IMR-90 (cell line): ENCODE data around the gene SPATC1L. TPM values are rescaled to one million over a fixed set of nuclear protein-coding genes. Genes with fewer than 3 reads are reported as not detected.

Experiments
- ATAC-seq: fragments of 200-7000 bp; cut with Tn5 transposase; 2 replicates; pipeline ENCODE4 v1.9.1; 2020; ENCODE audit warnings: low read depth, mild to moderate bottlenecking, moderate library complexity
- BruUV-seq: library from RNA; stranded (reverse); fragments of 400-500 nt; replicated peaks from 2 replicates; lab custom pipeline; 2021; lab: Mats Ljungman, UMichigan
- CTCF ChIA-PET: fragments of 300-600 bp; formaldehyde crosslinking; extraction: SDS; loops from one replicate; lab custom pipeline; 2021; ENCODE audit warnings: antibody characterized with exemption; lab: Yijun Ruan, JAX
- POLR2A ChIA-PET: fragments of 300-600 bp; sonication (Branson Sonifier 250); formaldehyde crosslinking; loops from one replicate; lab custom pipeline; 2022; ENCODE audit warnings: antibody characterized with exemption; ENCODE audit not compliant: unreplicated experiment; lab: Charles Lee
- DNase-seq: peaks from one replicate; pipeline ENCODE4 v3.0.0; 2013
- H2AFZ ChIP-seq: replicated peaks from 2 replicates; pipeline ENCODE3; 2013; ENCODE audit warnings: low read length, mild to moderate bottlenecking; ENCODE audit not compliant: poor library complexity
- H2AK5ac ChIP-seq: 2 replicates; pipeline ENCODE4 v1.6.1; 2013; ENCODE audit warnings: low read depth, low read length, inconsistent platforms
- H2AK9ac ChIP-seq: replicated peaks from 2 replicates; pipeline ENCODE3; 2013; ENCODE audit warnings: mild to moderate bottlenecking, low read depth, low read length, moderate library complexity; ENCODE audit not compliant: poor library complexity
- H2BK120ac ChIP-seq: 2 replicates; pipeline ENCODE4 v1.6.1; 2013; ENCODE audit warnings: low read depth, low read length, inconsistent platforms
- H2BK15ac ChIP-seq: 3 replicates; pipeline ENCODE4 v1.6.1; 2013; ENCODE audit warnings: low read depth, low read length, inconsistent platforms
- H2BK20ac ChIP-seq: 2 replicates; pipeline ENCODE4 v1.6.1; 2013; ENCODE audit warnings: low read depth, mild to moderate bottlenecking, inconsistent platforms, low read length, moderate library complexity
- H2BK5ac ChIP-seq: 2 replicates; pipeline ENCODE4 v1.6.1; 2013; ENCODE audit warnings: mild to moderate bottlenecking, low read depth, low read length, inconsistent platforms; ENCODE audit not compliant: poor library complexity, severe bottlenecking
- H3K14ac ChIP-seq: replicated peaks from 2 replicates; pipeline ENCODE4 v1.6.1; 2013; ENCODE audit warnings: low read depth, low read length, inconsistent platforms
- H3K18ac ChIP-seq: 2 replicates; pipeline ENCODE4 v1.6.1; 2013; ENCODE audit warnings: low read depth, low read length, control low read depth
- H3K23ac ChIP-seq: 2 replicates; pipeline ENCODE4 v1.6.1; 2013; ENCODE audit warnings: low read depth, low read length, inconsistent platforms
- H3K27ac ChIP-seq: 2 replicates; pipeline ENCODE4 v1.5.1; 2013; ENCODE audit warnings: mild to moderate bottlenecking, control low read depth, low read length; ENCODE audit not compliant: insufficient read depth
- H3K27me3 ChIP-seq: 2 replicates; pipeline ENCODE4 v1.6.1; 2013; ENCODE audit warnings: low read length; ENCODE audit not compliant: control insufficient read depth, insufficient read depth
- H3K36me3 ChIP-seq: 2 replicates; pipeline ENCODE4 v1.6.1; 2013; ENCODE audit warnings: low read length, mixed read lengths; ENCODE audit not compliant: control insufficient read depth, insufficient read depth
- H3K4ac ChIP-seq: 2 replicates; pipeline ENCODE4 v1.6.1; 2013; ENCODE audit warnings: low read depth, low read length, inconsistent platforms
- H3K4me1 ChIP-seq: 2 replicates; pipeline ENCODE4 v1.6.1; 2013; ENCODE audit warnings: low read length, mixed read lengths; ENCODE audit not compliant: control insufficient read depth, insufficient read depth
- H3K4me2 ChIP-seq: 2 replicates; pipeline ENCODE4 v1.6.1; 2013; ENCODE audit warnings: low read depth, mild to moderate bottlenecking, control low read depth, low read length, moderate library complexity
- H3K4me3 ChIP-seq: 2 replicates; pipeline ENCODE4 v1.5.1; 2013; ENCODE audit warnings: low read depth, mild to moderate bottlenecking, control low read depth, low read length, moderate library complexity; ENCODE audit not compliant: insufficient read depth
- H3K56ac ChIP-seq: 2 replicates; pipeline ENCODE4 v1.6.1; 2013; ENCODE audit warnings: low read length, inconsistent platforms; ENCODE audit not compliant: insufficient read depth; ENCODE audit errors: extremely low read depth
- H3K79me1 ChIP-seq, 2 experiments: 2 replicates each; pipeline ENCODE4 v1.6.1; 2013; ENCODE audit warnings: low read length in 2 of 2, inconsistent platforms in 1 of 2, low read depth in 1 of 2
- H3K9ac ChIP-seq: 2 replicates; pipeline ENCODE4 v1.6.1; 2013; ENCODE audit warnings: low read depth, low read length, control low read depth
- H3K9me1 ChIP-seq: 2 replicates; pipeline ENCODE4 v1.6.1; 2013; ENCODE audit warnings: low read length, inconsistent platforms; ENCODE audit not compliant: insufficient read depth
- H3K9me3 ChIP-seq: 2 replicates; pipeline ENCODE4 v1.6.1; 2013; ENCODE audit warnings: low read length; ENCODE audit not compliant: control insufficient read depth, insufficient read depth
- H4K20me1 ChIP-seq: 2 replicates; pipeline ENCODE4 v1.6.1; 2013; ENCODE audit warnings: low read length, inconsistent platforms; ENCODE audit not compliant: insufficient read depth
- H4K5ac ChIP-seq: 2 replicates; pipeline ENCODE4 v1.6.1; 2013; ENCODE audit warnings: mild to moderate bottlenecking, low read depth, low read length, control low read depth
- H4K8ac ChIP-seq, 2 experiments: 2 replicates each; pipeline ENCODE4 v1.6.1; 2013; ENCODE audit warnings: low read depth in 2 of 2, low read length in 2 of 2, control low read depth in 1 of 2, inconsistent platforms in 1 of 2
- H4K91ac ChIP-seq: 2 replicates; pipeline ENCODE4 v1.6.1; 2013; ENCODE audit warnings: low read depth, low read length, inconsistent platforms; ENCODE audit not compliant: insufficient read depth
- BHLHE40 ChIP-seq: fragments of 150-350 bp; IDR thresholded peaks from 2 replicates; pipeline ENCODE4 v1.6.1; 2016; ENCODE audit warnings: mild to moderate bottlenecking, low read depth, low read length
- CEBPB ChIP-seq: IDR thresholded peaks from 2 replicates; pipeline ENCODE4 v1.6.1; 2012; ENCODE audit warnings: low read depth, low read length, improper control_type of control experiment
- CHD1 ChIP-seq: IDR thresholded peaks from 2 replicates; pipeline ENCODE4 v1.6.1; 2012; ENCODE audit warnings: low read depth, low read length, improper control_type of control experiment
- RFX5 ChIP-seq: IDR thresholded peaks from 2 replicates; pipeline ENCODE4 v1.8.0; 2012; ENCODE audit warnings: low read depth, mild to moderate bottlenecking, low read length, moderate library complexity
- SMC3 ChIP-seq: fragments of 150-350 bp; IDR thresholded peaks from 2 replicates; pipeline ENCODE4 v1.6.1; 2016; ENCODE audit warnings: low read depth, mild to moderate bottlenecking, antibody characterized with exemption, low read length, moderate library complexity
- WGBS, 2 experiments: methylation state at CpG; one replicate each; pipeline versions ENCODE4 v1.1.5 to v1.1.7; 2013; ENCODE audit warnings: missing lambda C conversion rate in 2 of 2; ENCODE audit not compliant: insufficient read length in 1 of 2; ENCODE audit errors: extremely low coverage in 2 of 2; 5-methylcytosine and 5-hydroxymethylcytosine counted together
- dilution Hi-C: fragments of 300-500 bp; cut with HindIII; formaldehyde crosslinking; loops from one replicate; pipeline ENCODE4 v1.14.3; 2018; ENCODE audit warnings: low sequenced_read_pairs; ENCODE audit not compliant: unreplicated experiment
- in situ Hi-C: fragments of 300-500 bp; cut with MboI; formaldehyde crosslinking; loops from 3 replicates; pipeline ENCODE4 v1.14.3; 2019; ENCODE audit warnings: low sequenced_read_pairs, inconsistent platforms, mixed read lengths
- intact Hi-C: fragments of 100-400 bp; cut with micrococcal nuclease; formaldehyde crosslinking; loops from 2 replicates; pipeline ENCODE4 v1.10.0; 2022
- polyA plus RNA-seq, 3 experiments: library from polyadenylated mRNA; depleted of rRNA; stranded (reverse); fragments of >200 nt; gene quantifications; 2 replicates each; pipeline ENCODE4 v1.2.3, GENCODE V29; 2012; ENCODE audit warnings: low replicate concordance in 1 of 3
- total RNA-seq: library from RNA; depleted of rRNA; stranded (reverse); fragments of >200 nt; gene quantifications from 2 replicates; pipeline ENCODE4 v1.2.3, GENCODE V29; 2012
- TF ChIP-seq, protein P1 (sequence below): fragments of 150-350 bp; IDR thresholded peaks from 2 replicates; pipeline ENCODE4 v1.6.1; 2017; ENCODE audit warnings: mild to moderate bottlenecking, antibody characterized with exemption, low read length, low read depth

Gene SPATC1L
- total and polyA plus RNA-seq, 2 of the 4 experiments (the other 2 are of a cell fraction): 3.8 to 17.2 TPM

DNA sequence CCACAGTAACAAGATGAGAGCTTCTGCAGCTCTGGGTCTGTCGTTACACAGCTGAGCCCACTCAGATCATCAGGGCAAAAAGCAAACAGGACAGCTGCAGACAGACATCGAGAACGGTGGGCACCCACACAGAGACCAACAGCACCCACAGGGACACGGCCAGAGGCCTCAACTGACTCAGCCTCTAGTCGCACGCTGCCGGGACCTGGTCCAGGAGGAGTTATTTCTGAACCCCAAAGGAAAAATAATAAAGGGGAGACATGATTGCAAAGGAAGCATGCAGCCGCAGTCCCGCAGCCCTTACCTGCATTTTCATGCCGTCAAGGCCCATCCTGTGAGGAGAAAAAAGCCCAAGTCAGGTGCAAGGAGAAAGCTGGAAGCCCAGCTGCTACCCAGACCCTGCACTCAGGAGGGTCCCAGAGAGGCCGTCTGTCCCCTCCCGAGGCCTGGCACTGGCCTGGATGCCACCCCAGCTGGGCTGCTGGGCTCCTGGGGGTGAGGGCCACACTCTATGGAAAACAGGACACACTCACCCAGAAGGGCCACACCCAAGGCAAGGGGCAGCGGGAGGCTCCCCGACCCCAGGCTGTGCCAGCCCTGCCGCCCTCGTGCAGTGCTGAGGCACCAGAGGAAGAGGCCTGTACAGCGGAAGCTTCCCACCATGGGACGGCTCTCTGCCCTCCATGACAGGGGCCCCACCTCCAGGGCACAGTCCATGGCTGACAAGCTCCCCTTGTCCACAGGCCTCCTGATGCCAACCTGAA, 28.6 kb upstream of the SPATC1L start:
- dilution Hi-C loops (no loop called here), in situ Hi-C loops (no loop called here)

More for the DNA sequence above, 28.6 kb upstream of the SPATC1L start:
- intact Hi-C loops: no loop called here
- Histone ChIP-seq H2BK5ac (no peak overlapping the region), H2AK9ac (no peak overlapping the region), H4K91ac (no peak overlapping the region), H2AK5ac (no peak overlapping the region), H4K8ac (no peak overlapping the region), H3K9me3 (no peaks in the 10 kb centered on the region), H2BK15ac (no peak overlapping the region), H3K4me3 (no peak overlapping the region), H3K56ac (no peak overlapping the region), H2BK20ac (no peak overlapping the region), H3K9me1 (0 out of 2 replicates have a peak, but pooled peaks cover 4% of the 10 kb centered on the region), H4K20me1 (peaks cover 12% of the 10 kb centered on the region), H3K14ac (no peak overlapping the region), H2BK120ac (no peak overlapping the region), H3K27ac (no peak overlapping the region), H4K5ac (no peak overlapping the region), H3K4me1 (no peaks in the 10 kb centered on the region), H3K9ac (no peak overlapping the region), H3K36me3 (peaks cover 44% of the 10 kb centered on the region), H2AFZ (no peak overlapping the region), H3K4ac (no peak overlapping the region), H3K18ac (no peak overlapping the region), H3K27me3 (no peaks in the 10 kb centered on the region), H3K79me1 (no peaks in the 10 kb centered on the region; a peak in 1 of 4 replicates), H3K4me2 (no peak overlapping the region), H3K23ac (no peak overlapping the region)
- TF ChIP-seq SMC3: no peak
- no peak for TF ChIP-seq CHD1
- no peak for TF ChIP-seq BHLHE40
- no peak for TF ChIP-seq CEBPB
- no peak for TF ChIP-seq RFX5
- TF ChIP-seq, protein P1, sequence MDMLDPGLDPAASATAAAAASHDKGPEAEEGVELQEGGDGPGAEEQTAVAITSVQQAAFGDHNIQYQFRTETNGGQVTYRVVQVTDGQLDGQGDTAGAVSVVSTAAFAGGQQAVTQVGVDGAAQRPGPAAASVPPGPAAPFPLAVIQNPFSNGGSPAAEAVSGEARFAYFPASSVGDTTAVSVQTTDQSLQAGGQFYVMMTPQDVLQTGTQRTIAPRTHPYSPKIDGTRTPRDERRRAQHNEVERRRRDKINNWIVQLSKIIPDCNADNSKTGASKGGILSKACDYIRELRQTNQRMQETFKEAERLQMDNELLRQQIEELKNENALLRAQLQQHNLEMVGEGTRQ: no peak
- ATAC-seq (no peak), DNase-seq (no peak)
- no TSS peak for BruUV-seq
- ChIA-PET POLR2A (no interaction called here), CTCF (no interaction called here)
- WGBS, 2 experiments: 99% methylated on average over 9 of the region's 18 CpGs; no CpG with 5 or more reads in 1 of the 2 experiments
